IPS-NIHi7 (cell line): ENCODE data around the gene PIGW.

ENCODE experiments used
- DNase-seq: peaks from one replicate; pipeline ENCODE4 v3.0.0; 2012; ENCODE audit warnings: mixed read lengths; ENCODE audit errors: extremely low spot score

The PIGW gene

GRCh38 chr17:36545465-36546417 is 11.0 kb downstream of the PIGW start:
- peak; percentile 97 for DNase-seq

GRCh38 chr17:36546418-36547093 is 11.8 kb downstream of the PIGW start:
- DNase-seq = no peak

- DNase-seq = no peak
Measured at GRCh38 chr17:36547776-36548175, 13.0 kb downstream of the PIGW start.

- DNase-seq = no peak
Measured at GRCh38 chr17:36550491-36551417, 16.0 kb downstream of the PIGW start.

- no peak for DNase-seq
Measured at GRCh38 chr17:36553459-36553858, 18.7 kb downstream of the PIGW start.

- DNase-seq = no peak
Measured at GRCh38 chr17:36566081-36566480, 31.3 kb downstream of the PIGW start.

GRCh38 chr17:36575028-36575427 is 40.2 kb downstream of the PIGW start:
- no peak for DNase-seq

GRCh38 chr17:36576793-36577192 is 42.0 kb downstream of the PIGW start:
- no peak for DNase-seq

GRCh38 chr17:36578671-36579070 is 43.9 kb downstream of the PIGW start:
- no peak for DNase-seq

GRCh38 chr17:36583787-36584186 is 49.0 kb downstream of the PIGW start:
- DNase-seq = no peak

- no peak for DNase-seq
Measured at GRCh38 chr17:36586138-36586537, 51.4 kb downstream of the PIGW start.
